Measurements from ENCODE around the gene PAGE1.
"Not testable (repeated sequence)": the region's sequence is repeated elsewhere in the genome, so short reads cannot be mapped to it uniquely, and the experiment has no call there.

The PAGE1 gene

DNA sequence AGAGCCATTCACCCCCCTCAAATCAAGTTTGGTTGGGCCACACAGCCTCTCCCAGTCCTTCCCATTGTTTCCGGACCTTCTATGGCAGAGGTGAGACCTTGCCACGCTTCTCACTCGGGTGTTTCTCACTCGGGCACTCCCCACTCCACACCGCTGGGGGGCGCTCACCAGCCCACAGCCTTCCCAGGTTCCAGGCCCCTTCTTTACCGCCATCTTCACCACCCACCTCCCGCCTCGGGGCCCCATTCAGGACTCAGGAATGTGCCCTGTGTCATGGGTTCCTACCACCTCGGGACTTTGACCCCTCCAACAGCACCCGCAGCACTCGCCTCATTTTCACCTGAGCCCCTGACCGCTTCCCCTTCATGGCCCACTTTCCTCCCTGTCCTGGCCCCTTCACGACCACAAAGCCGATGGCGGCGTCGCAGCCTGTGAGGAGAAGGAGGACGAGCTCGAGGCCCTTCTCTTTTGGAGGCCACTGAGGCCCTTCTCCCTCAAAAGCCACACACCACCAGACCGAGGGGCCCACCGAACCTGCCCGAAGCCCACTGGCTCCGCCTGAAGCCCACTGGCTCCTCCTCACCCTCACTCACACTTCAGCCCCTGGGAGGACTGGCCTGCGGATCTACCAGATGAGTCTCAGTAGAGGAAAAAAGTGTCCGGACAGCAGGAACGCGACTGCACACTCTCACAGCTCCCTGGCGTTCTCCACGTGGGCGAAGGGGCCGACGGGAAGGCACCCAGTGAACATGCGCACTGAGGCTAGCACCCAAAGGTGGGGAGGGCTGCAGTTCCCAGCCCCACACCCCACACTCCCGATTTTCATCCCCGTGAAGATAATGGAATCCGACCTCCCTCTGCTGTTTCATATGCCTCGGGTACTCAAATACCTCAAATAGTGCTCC, at the start of gene PAGE1:
TSS of gene PAGE1 (minus strand) at position 709 of the 905 bp plus-strand sequence. CDS start 1,214 bp downstream, outside the sequence.
- DNase-seq, result no peak

- not testable (repeated sequence) for DNase-seq
Measured at GRCh38 chrX:49741501-49741900, 45.7 kb upstream of the PAGE1 start.

GRCh38 chrX:49727847-49728246, 32.1 kb upstream of the PAGE1 start:
- DNase-seq, result no peak

DNA sequence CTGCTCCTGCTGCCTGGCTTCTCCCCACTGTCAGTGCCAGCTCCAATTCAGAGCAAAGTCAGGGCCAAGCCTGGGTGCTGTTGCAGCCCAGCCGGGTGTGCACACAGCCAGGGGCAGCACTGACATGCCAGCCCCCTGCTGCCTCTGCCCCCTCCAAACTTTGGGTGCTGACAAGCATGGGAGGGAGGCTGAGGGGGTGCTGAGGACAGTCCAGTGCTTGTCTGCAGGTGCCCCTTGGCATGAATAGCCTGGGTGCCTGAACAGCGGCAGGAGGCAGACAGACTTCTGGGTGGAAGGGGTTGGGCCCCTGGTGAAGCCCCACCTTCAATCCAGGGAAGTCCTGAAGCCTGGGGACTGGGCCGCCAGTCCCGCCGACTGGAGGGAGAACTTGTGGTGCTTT, 31.2 kb upstream of the PAGE1 start:
- DNase-seq, result no peak

GRCh38 chrX:49725923-49726904, 30.4 kb upstream of the PAGE1 start:
- DNase-seq, result no peak

GRCh38 chrX:49725401-49725800, 29.6 kb upstream of the PAGE1 start:
- DNase-seq, result no peak

GRCh38 chrX:49720106-49720505, 24.3 kb upstream of the PAGE1 start:
- not testable (repeated sequence) for DNase-seq

GRCh38 chrX:49712577-49712976, 16.8 kb upstream of the PAGE1 start:
- no peak for DNase-seq

GRCh38 chrX:49710744-49711319, 15.0 kb upstream of the PAGE1 start:
- no peak for DNase-seq

DNA sequence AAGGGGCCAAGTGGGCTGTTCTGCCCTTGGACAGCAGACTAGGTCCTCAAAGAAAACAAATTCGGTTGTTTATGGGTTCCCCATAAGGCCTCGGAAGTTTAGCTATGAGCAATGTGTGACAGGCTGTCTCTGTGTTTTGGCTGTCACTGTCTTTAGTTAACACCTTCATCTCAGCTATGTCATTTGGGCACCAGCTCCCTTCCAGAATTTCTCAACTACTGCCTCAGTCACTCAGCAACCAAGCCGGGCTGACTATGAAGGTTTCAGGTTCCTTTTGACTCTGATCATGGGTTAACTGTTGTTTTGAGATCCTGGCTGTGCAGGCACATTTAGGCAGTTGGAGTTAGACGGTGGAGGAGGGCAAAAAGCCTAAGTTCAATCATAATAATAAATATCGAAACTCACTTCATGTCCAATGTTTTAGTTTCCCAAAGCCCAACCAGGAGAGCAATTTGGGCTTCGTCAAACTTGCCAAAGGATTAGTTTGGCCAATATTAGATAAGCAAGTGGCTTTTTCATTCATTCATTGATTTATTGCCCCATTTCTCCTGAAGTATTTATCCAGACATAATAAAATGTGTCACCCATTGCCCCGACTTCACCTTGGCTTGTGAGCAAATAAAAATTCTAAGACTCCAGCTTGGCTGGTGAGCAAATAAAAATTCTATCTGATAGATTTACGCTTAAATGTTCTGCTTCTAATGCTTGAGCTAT, 9.1 kb upstream of the PAGE1 start:
- no peak for DNase-seq

GRCh38 chrX:49701933-49702332, 6.1 kb upstream of the PAGE1 start:
- DNase-seq, result no peak

- DNase-seq, result no peak
Measured at GRCh38 chrX:49701323-49701722, 5.5 kb upstream of the PAGE1 start.

GRCh38 chrX:49675075-49675719, 20.6 kb downstream of the PAGE1 start:
- no peak for DNase-seq

- no peak for DNase-seq
Measured at GRCh38 chrX:49673394-49673793, 22.4 kb downstream of the PAGE1 start.

GRCh38 chrX:49664824-49665223, 31.0 kb downstream of the PAGE1 start:
- DNase-seq, result no peak

DNA sequence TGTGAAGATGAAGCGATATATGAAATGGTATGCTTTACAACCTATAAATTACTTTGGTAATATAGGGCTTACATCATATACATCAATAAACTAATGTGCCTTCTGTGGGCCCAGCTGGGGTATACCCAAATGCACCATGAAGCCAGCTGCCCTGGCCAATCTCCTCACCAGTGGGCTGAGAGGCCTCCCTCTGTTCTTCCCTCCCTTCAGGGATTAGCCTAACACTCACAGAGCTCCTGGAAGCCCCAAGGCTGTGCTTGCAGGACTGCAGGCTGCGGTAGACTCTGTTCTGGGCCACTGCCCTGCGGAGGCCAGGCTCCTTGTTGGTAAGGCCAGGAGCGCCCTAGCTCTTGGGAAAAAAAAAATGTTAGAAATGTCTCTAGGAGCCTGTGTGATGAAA, 33.9 kb downstream of the PAGE1 start:
- no peak for DNase-seq

DNA sequence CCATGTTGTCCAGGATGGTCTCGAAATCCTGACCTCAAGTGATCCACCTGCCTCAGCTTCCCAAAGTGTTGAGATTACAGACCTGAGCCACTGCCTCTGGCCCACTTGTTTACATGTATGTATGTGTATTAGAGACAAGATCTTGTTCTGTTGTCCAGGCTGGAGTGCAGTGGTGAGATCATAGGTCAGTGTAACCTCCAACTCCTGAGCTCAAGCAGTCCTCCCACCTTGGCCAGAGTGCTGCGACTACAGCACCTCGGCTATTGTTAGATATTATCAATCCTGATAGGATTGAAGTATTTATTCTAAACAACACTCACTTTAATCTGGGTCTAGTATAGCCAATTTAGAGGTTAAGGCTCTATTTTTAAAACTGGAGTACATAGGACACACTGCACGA, 36.0 kb downstream of the PAGE1 start:
- DNase-seq, result no peak

- DNase-seq, result no peak
Measured at GRCh38 chrX:49656533-49656932, 39.3 kb downstream of the PAGE1 start.

- DNase-seq, result no peak
Measured at GRCh38 chrX:49644991-49645637, 50.7 kb downstream of the PAGE1 start.
